ENCODE measurements around the gene TBCD.

Gene TBCD

GRCh38 chr17:82879241-82879640, 127.4 kb downstream of the TBCD start:
- H3K79me1 ChIP-seq (ENCODE audit: low read depth, low read length) = peaks cover 19% of the 10 kb centered on the region
- no peak overlapping the region for H3K18ac ChIP-seq (ENCODE audit: low read length)
- H3K14ac ChIP-seq (ENCODE audit: low read length) = no peak overlapping the region
- WGBS, 2 donors (ENCODE audit: extremely low coverage in 2 of 2, insufficient read length in 2 of 2, insufficient replicate concordance in 1 of 2) = no CpG with 5 or more reads among the region's 15 CpGs
- H3K4ac ChIP-seq (ENCODE audit: low read length) = no peak overlapping the region
- H2AFZ ChIP-seq (ENCODE audit: low read length) = no peak overlapping the region
- peak overlapping the region; percentile 68 for H3K9ac ChIP-seq (ENCODE audit: low read depth, low read length, poor library complexity)
- H4K8ac ChIP-seq (ENCODE audit: low read depth, low read length) = no peak overlapping the region
- H2BK120ac ChIP-seq (ENCODE audit: low read depth, low read length) = no peak overlapping the region
- peak overlapping the region; percentile 16 for H3K23ac ChIP-seq (ENCODE audit: low read depth, low read length, poor library complexity)
- peak overlapping the region in 1 of 2 donors; percentile 9 for H3K4me3 ChIP-seq (ENCODE audit: low read length in 2 of 2)
- H2BK12ac ChIP-seq (ENCODE audit: low read length) = no peak overlapping the region
- H3K4me2 ChIP-seq (ENCODE audit: insufficient read depth, low read length, poor library complexity, severe bottlenecking) = no peak overlapping the region
- H3K9me3 ChIP-seq (replicated peaks in 1 of 2; ENCODE audit: control insufficient read depth in 2 of 2, insufficient read depth in 1 of 2, low read depth in 1 of 2, low read length in 2 of 2) = peaks cover 0 to 4% of the 10 kb centered on the region in 2 donors
- peaks cover 4 to 32% of the 10 kb centered on the region in 2 donors for H3K36me3 ChIP-seq (replicated peaks in 1 of 2; ENCODE audit: control insufficient read depth in 2 of 2, insufficient read depth in 2 of 2, low read length in 2 of 2)
- H2BK15ac ChIP-seq (ENCODE audit: low read length) = no peak overlapping the region
- H3K4me1 ChIP-seq (ENCODE audit: control insufficient read depth in 2 of 2, insufficient read depth in 1 of 2, low read depth in 1 of 2, low read length in 2 of 2) = peaks cover 10 to 13% of the 10 kb centered on the region in 2 donors
- no peak overlapping the region for H2AK5ac ChIP-seq (ENCODE audit: low read depth, low read length)
- no peak overlapping the region for H2BK5ac ChIP-seq (ENCODE audit: low read length)
- no peak overlapping the region for H3K27ac ChIP-seq (replicated peaks; ENCODE audit: low read length)
- no peak overlapping the region for H4K91ac ChIP-seq (ENCODE audit: low read depth, low read length, poor library complexity)
- no peaks in the 10 kb centered on the region for H3K27me3 ChIP-seq (ENCODE audit: control insufficient read depth in 3 of 3, insufficient read depth in 3 of 3, low read depth in 1 of 3, low read length in 3 of 3)
- no peak for DNase-seq (ENCODE audit: low spot score)

DNA sequence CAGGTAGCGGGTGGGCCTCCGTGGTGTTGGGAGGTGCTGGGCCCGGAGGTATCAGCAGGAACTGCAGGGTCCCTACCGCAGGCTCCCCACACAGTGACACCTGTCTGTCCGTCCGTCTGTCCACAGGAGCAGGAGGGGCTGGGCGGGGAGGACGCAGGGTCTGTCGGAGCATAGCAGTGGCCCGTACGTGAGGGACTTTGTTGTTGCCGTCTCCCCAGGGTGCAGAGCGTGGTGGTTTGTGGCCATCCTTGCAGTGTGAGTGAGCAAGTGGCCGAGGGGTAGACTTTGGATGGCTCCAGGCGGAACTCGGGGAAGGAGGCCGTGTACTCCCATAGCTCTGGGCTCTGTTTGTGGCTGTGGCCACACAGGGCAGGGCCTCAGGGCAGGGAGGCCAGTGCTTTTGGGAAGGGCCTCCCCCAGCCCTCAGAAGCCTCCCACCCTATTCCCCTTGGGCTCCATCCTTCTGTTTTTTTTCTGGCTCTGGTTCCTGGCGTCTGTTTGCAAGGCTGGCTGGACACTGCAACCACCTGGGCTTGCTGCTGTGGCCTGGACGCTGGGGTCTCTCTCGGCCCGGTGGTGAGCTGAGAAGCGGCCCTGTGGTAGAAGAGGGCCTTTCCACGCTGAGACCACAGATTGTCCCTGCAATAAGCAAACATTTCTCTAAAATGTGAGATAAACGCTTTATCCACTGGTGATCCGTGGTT, 128.9 kb downstream of the TBCD start:
- no CpG with 5 or more reads among the region's 25 CpGs for WGBS, 2 donors (ENCODE audit: extremely low coverage in 2 of 2, insufficient read length in 2 of 2, insufficient replicate concordance in 1 of 2)
- H2AK5ac ChIP-seq (ENCODE audit: low read depth, low read length) = peak overlapping the region; percentile 72

GRCh38 chr17:82881324-82881823, 129.5 kb downstream of the TBCD start:
- no peak overlapping the region for H2BK12ac ChIP-seq (ENCODE audit: low read length)
- no peak overlapping the region for H4K91ac ChIP-seq (ENCODE audit: low read depth, low read length, poor library complexity)
- peaks cover 6 to 14% of the 10 kb centered on the region in 2 donors for H3K4me1 ChIP-seq (ENCODE audit: control insufficient read depth in 2 of 2, insufficient read depth in 1 of 2, low read depth in 1 of 2, low read length in 2 of 2)
- no peak overlapping the region for H3K4me2 ChIP-seq (ENCODE audit: insufficient read depth, low read length, poor library complexity, severe bottlenecking)
- no peak overlapping the region for H3K4me3 ChIP-seq (ENCODE audit: low read length in 2 of 2)
- H3K9me3 ChIP-seq (replicated peaks in 1 of 2; ENCODE audit: control insufficient read depth in 2 of 2, insufficient read depth in 1 of 2, low read depth in 1 of 2, low read length in 2 of 2) = peaks cover 0 to 4% of the 10 kb centered on the region in 2 donors
- H3K14ac ChIP-seq (ENCODE audit: low read length) = no peak overlapping the region
- no peak overlapping the region for H3K27ac ChIP-seq (replicated peaks; ENCODE audit: low read length)
- H3K9ac ChIP-seq (ENCODE audit: low read depth, low read length, poor library complexity) = peak overlapping the region; percentile 66
- no peak overlapping the region for H2BK5ac ChIP-seq (ENCODE audit: low read length)
- H2AK5ac ChIP-seq (ENCODE audit: low read depth, low read length) = no peak overlapping the region
- H3K27me3 ChIP-seq (ENCODE audit: control insufficient read depth in 3 of 3, insufficient read depth in 3 of 3, low read depth in 1 of 3, low read length in 3 of 3) = no peaks in the 10 kb centered on the region
- H2BK15ac ChIP-seq (ENCODE audit: low read length) = no peak overlapping the region
- no peak overlapping the region for H4K8ac ChIP-seq (ENCODE audit: low read depth, low read length)
- H3K36me3 ChIP-seq (replicated peaks in 1 of 2; ENCODE audit: control insufficient read depth in 2 of 2, insufficient read depth in 2 of 2, low read length in 2 of 2) = peaks cover 7 to 31% of the 10 kb centered on the region in 2 donors
- H2BK120ac ChIP-seq (ENCODE audit: low read depth, low read length) = no peak overlapping the region
- WGBS, 2 donors (ENCODE audit: extremely low coverage in 2 of 2, insufficient read length in 2 of 2, insufficient replicate concordance in 1 of 2) = no CpG with 5 or more reads among the region's 21 CpGs
- H3K79me1 ChIP-seq (ENCODE audit: low read depth, low read length) = peaks cover 19% of the 10 kb centered on the region
- DNase-seq (ENCODE audit: low spot score) = no peak
- H3K4ac ChIP-seq (ENCODE audit: low read length) = no peak overlapping the region
- H2AFZ ChIP-seq (ENCODE audit: low read length) = no peak overlapping the region
- peak overlapping the region; percentile 93 for H3K23ac ChIP-seq (ENCODE audit: low read depth, low read length, poor library complexity)
- H3K18ac ChIP-seq (ENCODE audit: low read length) = peak overlapping the region; percentile 80

More for the DNA sequence above, 128.9 kb downstream of the TBCD start:
- H2BK5ac ChIP-seq (ENCODE audit: low read length) = no peak overlapping the region
- H3K27me3 ChIP-seq (ENCODE audit: control insufficient read depth in 3 of 3, insufficient read depth in 3 of 3, low read depth in 1 of 3, low read length in 3 of 3) = no peaks in the 10 kb centered on the region
- H3K9me3 ChIP-seq (replicated peaks in 1 of 2; ENCODE audit: control insufficient read depth in 2 of 2, insufficient read depth in 1 of 2, low read depth in 1 of 2, low read length in 2 of 2) = peaks cover 0 to 4% of the 10 kb centered on the region in 2 donors
- no peak overlapping the region for H4K8ac ChIP-seq (ENCODE audit: low read depth, low read length)
- H2BK12ac ChIP-seq (ENCODE audit: low read length) = peak overlapping the region; percentile 7
- peak overlapping the region; percentile 79 for H3K14ac ChIP-seq (ENCODE audit: low read length)
- peaks cover 5 to 13% of the 10 kb centered on the region in 2 donors for H3K4me1 ChIP-seq (ENCODE audit: control insufficient read depth in 2 of 2, insufficient read depth in 1 of 2, low read depth in 1 of 2, low read length in 2 of 2)
- no peak overlapping the region for H3K4me2 ChIP-seq (ENCODE audit: insufficient read depth, low read length, poor library complexity, severe bottlenecking)
- no peak overlapping the region for H3K4ac ChIP-seq (ENCODE audit: low read length)
- H2BK15ac ChIP-seq (ENCODE audit: low read length) = no peak overlapping the region
- H2BK120ac ChIP-seq (ENCODE audit: low read depth, low read length) = no peak overlapping the region
- peak overlapping the region; percentile 25 for H3K23ac ChIP-seq (ENCODE audit: low read depth, low read length, poor library complexity)
- no peak overlapping the region for H3K4me3 ChIP-seq (ENCODE audit: low read length in 2 of 2)
- H2AFZ ChIP-seq (ENCODE audit: low read length) = no peak overlapping the region
- peak overlapping the region; percentile 30 for H3K9ac ChIP-seq (ENCODE audit: low read depth, low read length, poor library complexity)
- H4K91ac ChIP-seq (ENCODE audit: low read depth, low read length, poor library complexity) = no peak overlapping the region
- peak overlapping the region; percentile 59 for H3K18ac ChIP-seq (ENCODE audit: low read length)
- peaks cover 4 to 31% of the 10 kb centered on the region in 2 donors for H3K36me3 ChIP-seq (replicated peaks in 1 of 2; ENCODE audit: control insufficient read depth in 2 of 2, insufficient read depth in 2 of 2, low read length in 2 of 2)
- no peak for DNase-seq (ENCODE audit: low spot score)
- peaks cover 19% of the 10 kb centered on the region for H3K79me1 ChIP-seq (ENCODE audit: low read depth, low read length)
- H3K27ac ChIP-seq (replicated peaks; ENCODE audit: low read length) = no peak overlapping the region

- Histone ChIP-seq H3K9me3 (replicated peaks in 1 of 2; ENCODE audit: control insufficient read depth in 2 of 2, insufficient read depth in 1 of 2, low read depth in 1 of 2, low read length in 2 of 2) (peaks cover 0 to 4% of the 10 kb centered on the region in 2 donors), H2AK5ac (ENCODE audit: low read depth, low read length) (peak overlapping the region; percentile 18), H4K91ac (ENCODE audit: low read depth, low read length, poor library complexity) (no peak overlapping the region), H3K23ac (ENCODE audit: low read depth, low read length, poor library complexity) (no peak overlapping the region), H2AFZ (ENCODE audit: low read length) (no peak overlapping the region), H3K79me1 (ENCODE audit: low read depth, low read length) (peaks cover 19% of the 10 kb centered on the region), H3K27me3 (ENCODE audit: control insufficient read depth in 3 of 3, insufficient read depth in 3 of 3, low read depth in 1 of 3, low read length in 3 of 3) (no peaks in the 10 kb centered on the region), H3K18ac (ENCODE audit: low read length) (peak overlapping the region; percentile 54), H3K14ac (ENCODE audit: low read length) (peak overlapping the region; percentile 63), H2BK120ac (ENCODE audit: low read depth, low read length) (no peak overlapping the region), H3K36me3 (replicated peaks in 1 of 2; ENCODE audit: control insufficient read depth in 2 of 2, insufficient read depth in 2 of 2, low read length in 2 of 2) (peaks cover 7 to 35% of the 10 kb centered on the region in 2 donors), H3K4me1 (ENCODE audit: control insufficient read depth in 2 of 2, insufficient read depth in 1 of 2, low read depth in 1 of 2, low read length in 2 of 2) (peaks cover 5 to 12% of the 10 kb centered on the region in 2 donors), H3K4me2 (ENCODE audit: insufficient read depth, low read length, poor library complexity, severe bottlenecking) (no peak overlapping the region), H2BK12ac (ENCODE audit: low read length) (peak overlapping the region; percentile 7), H3K9ac (ENCODE audit: low read depth, low read length, poor library complexity) (peak overlapping the region; percentile 64), H3K27ac (replicated peaks; ENCODE audit: low read length) (no peak overlapping the region), H2BK15ac (ENCODE audit: low read length) (no peak overlapping the region), H3K4me3 (ENCODE audit: low read length in 2 of 2) (no peak overlapping the region), H4K8ac (ENCODE audit: low read depth, low read length) (no peak overlapping the region), H2BK5ac (ENCODE audit: low read length) (peak overlapping the region; percentile 88), H3K4ac (ENCODE audit: low read length) (no peak overlapping the region)
- DNase-seq (ENCODE audit: low spot score) = no peak
- WGBS, 2 donors (ENCODE audit: extremely low coverage in 2 of 2, insufficient read length in 2 of 2, insufficient replicate concordance in 1 of 2) = no CpG with 5 or more reads among the region's 17 CpGs
Measured at GRCh38 chr17:82881900-82882714, 130.2 kb downstream of the TBCD start.
